Peyer's patch (tissue), 4 donors: ENCODE results near the gene XBP1. TPM values are rescaled to one million over a fixed set of nuclear protein-coding genes. Genes with fewer than 3 reads are reported as not detected.

Source experiments
- DNase-seq, 3 donors: peaks; one replicate each; pipeline ENCODE4 v3.0.0-alpha.2; 2017 to 2019
- H3K27ac ChIP-seq, 4 donors: fragments of 200-600 bp; sonication (generic); one replicate each; pipeline ENCODE4 v1.5.1; 2016 to 2019
- H3K27me3 ChIP-seq, 2 donors: fragments of 200-600 bp; sonication (generic); one replicate each; pipeline ENCODE4 v1.5.1; 2019
- H3K36me3 ChIP-seq, 3 donors: fragments of 200-600 bp; sonication (generic); one replicate each; pipeline ENCODE4 v1.5.1; 2016 to 2019
- H3K4me1 ChIP-seq, 4 donors: fragments of 200-600 bp; sonication (generic); one replicate each; pipeline ENCODE4 v1.5.1; 2016 to 2019
- H3K4me3 ChIP-seq, 4 donors: fragments of 200-600 bp; sonication (generic); 1 replicate in 3 of 4; 2 replicates in 1 of 4; pipeline ENCODE4 v1.5.1; 2016 to 2019; ENCODE audit warnings: mild to moderate bottlenecking in 1 of 4
- H3K9me3 ChIP-seq, 4 donors: fragments of 200-600 bp; sonication (generic); one replicate each; pipeline ENCODE4 v1.5.1; 2016 to 2019; ENCODE audit warnings: mild to moderate bottlenecking in 1 of 4
- CTCF ChIP-seq, 6 experiments: fragments of 450-650 bp in 4 of 6; fragments of 200-600 bp in 2 of 6; sonication (generic) in 1 of 6; IDR thresholded peaks; one replicate each; pipeline ENCODE4 v1.5.1; 2017 to 2019; ENCODE audit warnings: antibody characterized with exemption in 6 of 6, mild to moderate bottlenecking in 3 of 6, moderate library complexity in 1 of 6
- POLR2A ChIP-seq, 2 donors: fragments of 450-650 bp; IDR thresholded peaks; one replicate each; pipeline ENCODE4 v1.5.1; 2017; ENCODE audit warnings: antibody characterized with exemption in 2 of 2, mild to moderate bottlenecking in 2 of 2, moderate library complexity in 2 of 2
- total RNA-seq, 4 donors: library from RNA; depleted of rRNA; stranded (reverse); fragments of >200 nt; gene quantifications; one replicate each; pipeline ENCODE4 v1.1.0, GENCODE V29; 2016

Gene XBP1
- total RNA-seq, 4 donors from 2014 or later = 139 to 287 (median 213) TPM

- H3K4me1 ChIP-seq = peaks cover 0 to 43% (median 3%) of the 10 kb centered on the region in 4 donors
- H3K36me3 ChIP-seq = no peaks in the 10 kb centered on the region
- H3K9me3 ChIP-seq = no peaks in the 10 kb centered on the region
- no peak overlapping the region for H3K27ac ChIP-seq
- H3K27me3 ChIP-seq = no peaks in the 10 kb centered on the region
- peak in 1 of 3 donors; percentile 34 for DNase-seq
- no peak overlapping the region for H3K4me3 ChIP-seq
- TF ChIP-seq CTCF (IDR thresholded peaks at IDR 0.05) (no peak), POLR2A (IDR thresholded peaks at IDR 0.05) (no peak)
Observed at GRCh38 chr22:28815729-28816128, 15.4 kb upstream of the XBP1 start.

GRCh38 chr22:28815111-28815510, 14.7 kb upstream of the XBP1 start:
- Histone ChIP-seq H3K4me1 (peaks cover 0 to 41% (median 5%) of the 10 kb centered on the region in 4 donors), H3K27me3 (no peaks in the 10 kb centered on the region)
- DNase-seq = peak in 1 of 3 donors; percentile 28

GRCh38 chr22:28813772-28814518, 13.6 kb upstream of the XBP1 start:
- Histone ChIP-seq H3K27ac (peak overlapping the region in 2 of 4 donors; percentile 31 to 44), H3K9me3 (no peaks in the 10 kb centered on the region), H3K36me3 (no peaks in the 10 kb centered on the region), H3K4me3 (no peak overlapping the region), H3K4me1 (peaks cover 0 to 29% (median 3%) of the 10 kb centered on the region in 4 donors), H3K27me3 (no peaks in the 10 kb centered on the region)
- TF ChIP-seq CTCF (IDR thresholded peaks at IDR 0.05) (no peak), POLR2A (IDR thresholded peaks at IDR 0.05) (no peak)
- peak in 1 of 3 donors; percentile 50 for DNase-seq

More at GRCh38 chr22:28815111-28815510, 14.7 kb upstream of the XBP1 start:
- no peaks in the 10 kb centered on the region for H3K9me3 ChIP-seq
- H3K27ac ChIP-seq = no peak overlapping the region
- H3K4me3 ChIP-seq = no peak overlapping the region
- no peaks in the 10 kb centered on the region for H3K36me3 ChIP-seq
- no peak for TF ChIP-seq POLR2A (IDR thresholded peaks at IDR 0.05)
- no peak for TF ChIP-seq CTCF (IDR thresholded peaks at IDR 0.05)

- Histone ChIP-seq H3K4me1 (peaks cover 0 to 15% (median 3%) of the 10 kb centered on the region in 4 donors), H3K27me3 (no peaks in the 10 kb centered on the region), H3K36me3 (no peaks in the 10 kb centered on the region), H3K4me3 (no peak overlapping the region), H3K9me3 (no peaks in the 10 kb centered on the region), H3K27ac (peak overlapping the region in 2 of 4 donors; percentile 55 to 65)
- TF ChIP-seq CTCF (IDR thresholded peaks at IDR 0.05) (no peak), POLR2A (IDR thresholded peaks at IDR 0.05) (no peak)
- no peak for DNase-seq
Observed at GRCh38 chr22:28812516-28812915, 12.1 kb upstream of the XBP1 start.

GRCh38 chr22:28810821-28811491, 10.6 kb upstream of the XBP1 start:
- DNase-seq = peak in 2 of 3 donors; percentile 55 to 65
- Histone ChIP-seq H3K4me3 (peak overlapping the region in 1 of 4 donors; percentile 13), H3K4me1 (peaks cover 0 to 14% (median 3%) of the 10 kb centered on the region in 4 donors), H3K27ac (peak overlapping the region in 3 of 4 donors; percentile 43 to 65 (median 55)), H3K27me3 (no peaks in the 10 kb centered on the region), H3K36me3 (no peaks in the 10 kb centered on the region), H3K9me3 (no peaks in the 10 kb centered on the region)
- TF ChIP-seq POLR2A (IDR thresholded peaks at IDR 0.05) (no peak), CTCF (IDR thresholded peaks at IDR 0.05) (no peak)
